ENCODE measurements around the gene MPP2.
"Not testable (repeated sequence)": the region's sequence is repeated elsewhere in the genome, so short reads cannot be mapped to it uniquely, and the experiment has no call there.

MPP2 gene

DNA sequence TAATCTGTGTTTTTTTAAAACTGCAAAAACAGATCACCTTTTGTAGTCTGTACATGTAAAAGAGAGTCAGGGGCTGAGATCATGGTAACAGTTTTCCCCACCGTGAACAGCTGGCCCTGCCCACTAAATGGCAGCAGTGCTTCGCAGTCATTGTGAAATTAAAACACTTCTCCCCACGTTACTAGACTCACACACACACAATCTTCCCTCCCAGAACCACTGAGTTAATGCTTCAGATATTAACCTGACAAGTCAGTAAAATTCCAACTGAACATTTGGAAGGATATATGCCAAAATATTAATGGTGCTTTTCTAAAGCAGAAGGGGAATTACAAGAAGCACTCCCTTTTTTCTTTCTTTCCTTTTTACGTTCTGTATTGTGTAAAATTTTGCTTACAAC, 61.6 kb downstream of the MPP2 start:
- TF ChIP-seq, protein P1, sequence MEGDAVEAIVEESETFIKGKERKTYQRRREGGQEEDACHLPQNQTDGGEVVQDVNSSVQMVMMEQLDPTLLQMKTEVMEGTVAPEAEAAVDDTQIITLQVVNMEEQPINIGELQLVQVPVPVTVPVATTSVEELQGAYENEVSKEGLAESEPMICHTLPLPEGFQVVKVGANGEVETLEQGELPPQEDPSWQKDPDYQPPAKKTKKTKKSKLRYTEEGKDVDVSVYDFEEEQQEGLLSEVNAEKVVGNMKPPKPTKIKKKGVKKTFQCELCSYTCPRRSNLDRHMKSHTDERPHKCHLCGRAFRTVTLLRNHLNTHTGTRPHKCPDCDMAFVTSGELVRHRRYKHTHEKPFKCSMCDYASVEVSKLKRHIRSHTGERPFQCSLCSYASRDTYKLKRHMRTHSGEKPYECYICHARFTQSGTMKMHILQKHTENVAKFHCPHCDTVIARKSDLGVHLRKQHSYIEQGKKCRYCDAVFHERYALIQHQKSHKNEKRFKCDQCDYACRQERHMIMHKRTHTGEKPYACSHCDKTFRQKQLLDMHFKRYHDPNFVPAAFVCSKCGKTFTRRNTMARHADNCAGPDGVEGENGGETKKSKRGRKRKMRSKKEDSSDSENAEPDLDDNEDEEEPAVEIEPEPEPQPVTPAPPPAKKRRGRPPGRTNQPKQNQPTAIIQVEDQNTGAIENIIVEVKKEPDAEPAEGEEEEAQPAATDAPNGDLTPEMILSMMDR (IDR thresholded peaks at IDR 0.05; ENCODE audit: borderline replicate concordance, insufficient read depth, low read depth, low read length): no peak
- no peak overlapping the region for H3K4me3 ChIP-seq (ENCODE audit: low read depth, low read length)

DNA sequence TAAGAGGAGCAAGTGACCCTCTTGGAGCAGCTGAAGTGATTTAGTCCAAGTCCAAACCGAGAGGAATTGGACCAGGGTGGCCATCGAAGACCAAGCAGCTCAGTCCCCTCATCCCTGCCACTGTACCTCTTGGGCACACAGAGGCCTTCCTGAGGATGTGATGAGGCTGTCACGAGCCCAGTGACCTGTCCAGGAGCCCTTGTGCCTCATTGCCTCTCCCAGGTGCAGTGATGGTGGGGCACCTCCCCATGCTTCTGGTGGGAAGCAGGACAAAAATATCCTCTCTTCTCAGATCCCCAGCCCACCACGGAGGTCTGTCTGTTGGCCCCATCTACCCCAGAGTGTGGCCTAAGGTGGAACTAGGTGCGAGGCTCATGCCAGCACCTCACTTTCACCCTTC, 63.1 kb downstream of the MPP2 start:
- H3K4me3 ChIP-seq (ENCODE audit: low read depth, low read length): no peak overlapping the region
- TF ChIP-seq, protein P1 (IDR thresholded peaks at IDR 0.05; ENCODE audit: borderline replicate concordance, insufficient read depth, low read depth, low read length): no peak

DNA sequence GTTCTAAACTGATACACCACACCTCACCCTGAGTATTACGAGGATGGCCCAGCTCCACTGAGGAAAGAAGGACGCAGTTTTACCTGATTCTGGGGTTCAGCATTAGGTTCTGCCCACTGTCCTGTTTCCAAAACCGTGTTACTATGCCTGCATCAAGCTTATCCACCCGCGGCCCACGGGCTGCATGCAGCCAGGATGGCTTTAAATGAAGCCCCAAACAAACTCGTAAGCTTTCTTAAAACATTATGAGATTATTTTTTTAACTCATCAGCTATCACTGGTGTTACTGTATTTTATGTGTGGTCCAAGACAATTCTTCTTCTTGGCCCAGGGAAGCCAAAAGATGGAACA, 64.4 kb downstream of the MPP2 start:
- no peak overlapping the region for H3K4me3 ChIP-seq (ENCODE audit: low read depth, low read length)
- TF ChIP-seq, protein P1 (IDR thresholded peaks at IDR 0.05; ENCODE audit: borderline replicate concordance, insufficient read depth, low read depth, low read length): no peak

DNA sequence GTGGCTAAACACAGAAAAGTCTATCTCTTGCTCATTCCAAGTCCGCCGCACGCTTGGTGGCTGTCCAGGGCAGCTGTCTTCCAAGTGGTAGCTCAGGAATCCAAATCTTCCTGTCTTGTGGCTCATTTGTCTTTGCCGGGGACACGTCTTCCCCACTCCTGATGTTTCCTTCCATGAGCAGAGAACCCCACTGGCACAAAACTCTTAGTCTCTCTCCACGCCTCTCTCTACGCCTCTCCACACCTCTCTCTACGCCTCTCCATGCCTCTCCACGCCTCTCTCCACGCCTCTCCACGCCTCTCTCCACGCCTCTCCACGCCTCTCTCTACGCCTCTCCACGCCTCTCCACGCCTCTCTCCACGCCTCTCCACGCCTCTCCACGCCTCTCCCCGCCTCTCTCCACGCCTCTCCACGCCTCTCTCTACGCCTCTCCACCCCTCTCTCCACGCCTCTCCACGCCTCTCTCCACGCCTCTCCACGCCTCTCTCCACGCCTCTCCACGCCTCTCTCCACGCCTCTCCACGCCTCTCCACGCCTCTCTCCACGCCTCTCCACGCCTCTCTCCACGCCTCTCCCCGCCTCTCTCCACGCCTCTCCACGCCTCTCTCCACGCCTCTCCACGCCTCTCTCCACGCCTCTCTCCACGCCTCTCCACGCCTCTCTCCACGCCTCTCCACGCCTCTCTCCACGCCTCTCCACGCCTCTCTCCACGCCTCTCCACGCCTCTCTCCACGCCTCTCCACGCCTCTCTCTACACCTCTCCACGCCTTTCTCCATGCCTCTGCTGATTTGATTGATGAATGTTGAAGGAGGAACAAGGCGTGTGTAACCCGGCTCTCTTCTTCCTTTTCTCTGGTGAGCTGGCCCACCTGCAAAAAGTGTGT, 65.0 kb downstream of the MPP2 start:
- H3K4me3 ChIP-seq (ENCODE audit: low read depth, low read length): not testable (repeated sequence)

DNA sequence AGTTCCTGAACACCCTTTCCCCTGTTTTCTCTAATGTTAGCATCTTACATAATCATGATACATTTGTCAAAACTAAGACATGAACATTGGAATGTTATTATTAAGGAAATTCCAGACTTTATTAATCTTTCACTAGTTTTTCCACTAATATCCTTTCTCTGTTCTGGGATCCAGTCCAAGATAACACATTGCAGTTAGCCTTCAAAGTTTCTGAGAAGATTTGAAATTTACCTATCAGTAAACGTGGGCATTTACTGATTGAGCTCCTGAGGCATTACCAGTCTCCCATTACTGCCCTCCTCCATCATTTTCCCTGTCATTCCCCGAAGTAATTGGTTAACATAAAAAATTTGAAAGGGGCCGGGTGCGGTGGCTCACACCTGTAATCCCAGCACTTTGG, 66.1 kb downstream of the MPP2 start:
- TF ChIP-seq, protein P1 (IDR thresholded peaks at IDR 0.05; ENCODE audit: borderline replicate concordance, insufficient read depth, low read depth, low read length): no peak

DNA sequence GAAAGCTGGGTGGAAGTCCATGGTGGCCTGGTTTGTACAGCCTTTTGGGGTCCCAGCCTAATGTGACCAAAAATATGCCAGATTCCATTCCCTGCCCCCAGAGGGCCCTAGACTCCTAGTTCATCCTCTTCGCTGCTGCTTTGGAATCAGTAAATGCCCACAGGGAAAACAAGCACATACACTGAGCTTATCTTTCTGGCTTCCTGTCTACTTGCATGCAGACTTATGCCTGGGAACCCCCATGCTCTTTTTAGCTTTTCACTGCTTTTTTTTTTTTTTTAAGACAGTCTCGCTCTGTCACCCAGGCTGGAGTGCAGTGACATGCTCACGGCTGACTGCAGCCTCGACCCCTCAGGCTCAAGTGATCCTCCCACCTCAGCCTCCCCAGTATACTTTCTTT, 66.5 kb downstream of the MPP2 start:
- H3K4me3 ChIP-seq (ENCODE audit: low read depth, low read length): no peak overlapping the region
- TF ChIP-seq, protein P1 (IDR thresholded peaks at IDR 0.05; ENCODE audit: borderline replicate concordance, insufficient read depth, low read depth, low read length): 0 out of 2 replicates have a peak, but pooled peaks have one; percentile 5

More for the DNA sequence above, 66.1 kb downstream of the MPP2 start:
- no peak overlapping the region for H3K4me3 ChIP-seq (ENCODE audit: low read depth, low read length)

DNA sequence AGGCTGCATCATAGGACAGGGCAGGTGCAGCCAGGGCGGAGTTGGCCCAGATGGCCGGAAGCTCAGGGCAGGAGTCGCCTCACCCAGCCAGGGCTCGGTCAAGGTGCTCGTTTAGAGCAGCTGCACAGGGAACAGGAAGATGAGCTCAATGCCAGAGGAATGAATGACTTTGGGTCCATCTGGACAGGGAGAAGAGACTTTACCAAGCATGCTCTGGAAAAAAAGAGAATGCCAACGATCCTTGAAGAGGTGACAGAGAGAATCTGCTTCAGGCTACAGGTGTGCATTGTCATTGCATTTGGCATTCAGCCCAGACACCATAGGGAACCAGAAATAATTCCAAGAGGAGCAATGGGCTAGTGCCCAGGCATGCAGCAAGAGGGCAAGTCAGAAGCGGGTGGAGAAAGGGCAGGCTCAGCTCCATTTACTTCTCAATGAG, 67.6 kb downstream of the MPP2 start:
- TF ChIP-seq, protein P1 (IDR thresholded peaks at IDR 0.05; ENCODE audit: borderline replicate concordance, insufficient read depth, low read depth, low read length): no peak
- no peak overlapping the region for H3K4me3 ChIP-seq (ENCODE audit: low read depth, low read length)

Data from GM12875 (cell line).